PC-3 (cell line): ENCODE results near the gene NAT16. TPM values are rescaled to one million over a fixed set of nuclear protein-coding genes. Genes with fewer than 3 reads are reported as not detected.
A peak's percentile ranks its signal among the peaks of the same experiment; 100 is the strongest.

Source experiments
- ATAC-seq: fragments of 200-7000 bp; cut with Tn5 transposase; 2 replicates; pipeline ENCODE4 v1.9.1; 2020; ENCODE audit warnings: mild to moderate bottlenecking, moderate library complexity
- BruUV-seq: library from RNA; stranded (reverse); fragments of 400-500 nt; replicated peaks from 2 replicates; lab custom pipeline; 2021; lab: Mats Ljungman, UMichigan
- CTCF ChIA-PET: fragments of 300-600 bp; sonication (Branson Sonifier 250); formaldehyde crosslinking; loops from one replicate; lab custom pipeline; 2022; ENCODE audit warnings: antibody characterized with exemption; lab: Charles Lee
- POLR2A ChIA-PET: fragments of 300-600 bp; sonication (Branson Sonifier 250); formaldehyde crosslinking; loops from one replicate; lab custom pipeline; 2022; ENCODE audit warnings: antibody characterized with exemption; ENCODE audit not compliant: unreplicated experiment; lab: Charles Lee
- DNase-seq: peaks from one replicate; pipeline ENCODE4 v3.0.0-alpha.2; 2015
- H2AFZ ChIP-seq: fragments of 300-600 bp; sonication (generic); 2 replicates; pipeline ENCODE4 v1.6.0; 2016; ENCODE audit warnings: antibody characterized with exemption, low read length
- H3F3A ChIP-seq: fragments of 300-600 bp; sonication (generic); one replicate; pipeline ENCODE4 v1.6.0; 2017; ENCODE audit warnings: antibody characterized with exemption, low read length, control low read depth, mild to moderate bottlenecking; ENCODE audit not compliant: unreplicated experiment
- H3K27ac ChIP-seq: fragments of 300-600 bp; sonication (generic); 2 replicates; pipeline ENCODE4 v1.5.1; 2016; ENCODE audit warnings: mild to moderate bottlenecking, low read length
- H3K27me3 ChIP-seq: fragments of 300-600 bp; sonication (generic); 2 replicates; pipeline ENCODE4 v1.6.1; 2016; ENCODE audit warnings: low read length, mixed read lengths
- H3K36me3 ChIP-seq: fragments of 300-600 bp; sonication (generic); 2 replicates; pipeline ENCODE4 v1.6.1; 2016; ENCODE audit warnings: low read depth, mixed run types, low read length, mixed read lengths
- H3K4me1 ChIP-seq: fragments of 300-600 bp; sonication (generic); 2 replicates; pipeline ENCODE4 v1.5.1; 2016; ENCODE audit warnings: low read length; ENCODE audit not compliant: insufficient read depth
- H3K4me2 ChIP-seq: fragments of 300-600 bp; sonication (generic); 2 replicates; pipeline ENCODE4 v1.6.0; 2016; ENCODE audit warnings: low read length
- H3K4me3 ChIP-seq: fragments of 300-600 bp; sonication (generic); 2 replicates; pipeline ENCODE4 v1.5.1; 2016; ENCODE audit warnings: mild to moderate bottlenecking, low read length, mixed read lengths
- H3K79me2 ChIP-seq: fragments of 300-600 bp; sonication (generic); 2 replicates; pipeline ENCODE4 v1.6.1; 2017; ENCODE audit warnings: low read length, mixed read lengths
- H3K9ac ChIP-seq: fragments of 300-600 bp; sonication (generic); 2 replicates; pipeline ENCODE4 v1.6.0; 2016; ENCODE audit warnings: mild to moderate bottlenecking, low read length
- H3K9me2 ChIP-seq: fragments of 300-600 bp; sonication (generic); replicated peaks from 2 replicates; pipeline ENCODE4 v1.6.1; 2016; ENCODE audit warnings: mixed run types, low read length, mixed read lengths
- H3K9me3 ChIP-seq: fragments of 300-600 bp; sonication (generic); 2 replicates; pipeline ENCODE4 v1.6.1; 2016; ENCODE audit warnings: low read length, mixed read lengths
- H4K20me1 ChIP-seq: fragments of 300-600 bp; sonication (generic); 2 replicates; pipeline ENCODE4 v1.6.1; 2016; ENCODE audit warnings: low read length, mixed read lengths
- EZH2 ChIP-seq: fragments of 300-600 bp; sonication (generic); IDR thresholded peaks from one replicate; pipeline ENCODE4 v1.6.1; 2017; ENCODE audit warnings: antibody characterized with exemption, mild to moderate bottlenecking, low read length; ENCODE audit not compliant: unreplicated experiment
- EZH2phosphoT487 ChIP-seq: fragments of 300-600 bp; sonication (generic); IDR thresholded peaks from 2 replicates; pipeline ENCODE4 v1.6.1; 2018; ENCODE audit warnings: mild to moderate bottlenecking, antibody characterized with exemption, low read length, borderline replicate concordance
- intact Hi-C: fragments of 100-400 bp; cut with micrococcal nuclease; formaldehyde crosslinking; loops from 2 replicates; pipeline ENCODE4 v1.9.0; 2023
- total RNA-seq: library from RNA; depleted of rRNA; stranded (reverse); fragments of >200 nt; gene quantifications from 2 replicates; pipeline ENCODE4 v1.2.3, GENCODE V29; 2014
- TF ChIP-seq, protein P1 (sequence below): fragments of 300-600 bp; sonication (generic); conservative IDR thresholded peaks from 2 replicates; pipeline ENCODE4 v1.5.1; 2017; ENCODE audit warnings: antibody characterized with exemption, low read depth, mild to moderate bottlenecking, low read length

The NAT16 gene
- total RNA-seq, 1 experiment from 2014 or later: 0.26 TPM

GRCh38 chr7:101171442-101171837 lies 8.7 kb downstream of the NAT16 start:
- BruUV-seq: no TSS peak
- Histone ChIP-seq H3K79me2 (no peaks in the 10 kb centered on the region), H3K4me1 (peaks cover 39% of the 10 kb centered on the region), H3K27ac (no peak overlapping the region), H3F3A (no peaks in the 10 kb centered on the region), H3K9me3 (no peaks in the 10 kb centered on the region), H2AFZ (no peak overlapping the region), H3K9me2 (no peaks in the 10 kb centered on the region), H4K20me1 (no peaks in the 10 kb centered on the region), H3K36me3 (no peaks in the 10 kb centered on the region), H3K4me2 (no peak overlapping the region), H3K4me3 (no peak overlapping the region), H3K9ac (no peak overlapping the region), H3K27me3 (peaks cover 46% of the 10 kb centered on the region)
- TF ChIP-seq, protein P1, sequence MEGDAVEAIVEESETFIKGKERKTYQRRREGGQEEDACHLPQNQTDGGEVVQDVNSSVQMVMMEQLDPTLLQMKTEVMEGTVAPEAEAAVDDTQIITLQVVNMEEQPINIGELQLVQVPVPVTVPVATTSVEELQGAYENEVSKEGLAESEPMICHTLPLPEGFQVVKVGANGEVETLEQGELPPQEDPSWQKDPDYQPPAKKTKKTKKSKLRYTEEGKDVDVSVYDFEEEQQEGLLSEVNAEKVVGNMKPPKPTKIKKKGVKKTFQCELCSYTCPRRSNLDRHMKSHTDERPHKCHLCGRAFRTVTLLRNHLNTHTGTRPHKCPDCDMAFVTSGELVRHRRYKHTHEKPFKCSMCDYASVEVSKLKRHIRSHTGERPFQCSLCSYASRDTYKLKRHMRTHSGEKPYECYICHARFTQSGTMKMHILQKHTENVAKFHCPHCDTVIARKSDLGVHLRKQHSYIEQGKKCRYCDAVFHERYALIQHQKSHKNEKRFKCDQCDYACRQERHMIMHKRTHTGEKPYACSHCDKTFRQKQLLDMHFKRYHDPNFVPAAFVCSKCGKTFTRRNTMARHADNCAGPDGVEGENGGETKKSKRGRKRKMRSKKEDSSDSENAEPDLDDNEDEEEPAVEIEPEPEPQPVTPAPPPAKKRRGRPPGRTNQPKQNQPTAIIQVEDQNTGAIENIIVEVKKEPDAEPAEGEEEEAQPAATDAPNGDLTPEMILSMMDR: peak; percentile 34
- no peak for TF ChIP-seq EZH2
- intact Hi-C loops: no loop called here
- ChIA-PET POLR2A (no interaction called here), CTCF (no interaction called here)
- DNase-seq: no peak
- ATAC-seq: no peak

- no peak overlapping the region for H3K27ac ChIP-seq
- ChIA-PET POLR2A (no interaction called here), CTCF (interaction anchor here (0.6 kb wide), 1 partner anchor 16 kb away, joined by 4 read pairs; no protein-coding TSS in a partner anchor)
- no peak overlapping the region for H3K9ac ChIP-seq
- no peaks in the 10 kb centered on the region for H3F3A ChIP-seq
- H4K20me1 ChIP-seq: no peaks in the 10 kb centered on the region
- intact Hi-C loops: no loop called here
- H3K4me1 ChIP-seq: peaks cover 42% of the 10 kb centered on the region
- no peak overlapping the region for H3K4me3 ChIP-seq
- no peak for DNase-seq
- H2AFZ ChIP-seq: no peak overlapping the region
- no TSS peak for BruUV-seq
- H3K9me3 ChIP-seq: no peaks in the 10 kb centered on the region
- TF ChIP-seq, protein P1: no peak
- TF ChIP-seq EZH2 (no peak), EZH2phosphoT487 (no peak)
- no peak for ATAC-seq
- H3K27me3 ChIP-seq: peaks cover 48% of the 10 kb centered on the region
- no peaks in the 10 kb centered on the region for H3K36me3 ChIP-seq
- H3K79me2 ChIP-seq: no peaks in the 10 kb centered on the region
- H3K4me2 ChIP-seq: no peak overlapping the region
- H3K9me2 ChIP-seq: no peaks in the 10 kb centered on the region
These were observed 9.3 kb downstream of the NAT16 start for GRCh38 chr7:101170617-101171441.
